ENCODE data around the gene MEAK7. TPM values are rescaled to one million over a fixed set of nuclear protein-coding genes. Genes with fewer than 3 reads are reported as not detected.

MEAK7 gene
- total RNA-seq, 2 donors from 2014 or later = 6.7 to 11.2 TPM

- ATAC-seq = no peak
- H3K27me3 ChIP-seq = no peaks in the 10 kb centered on the region
- WGBS, 2 donors = 77 to 79% methylated on average over 6 to 7 of the region's 7 CpGs
- H3K4me1 ChIP-seq = no peaks in the 10 kb centered on the region
- H3K27ac ChIP-seq = no peak overlapping the region
- H3K4me3 ChIP-seq = no peak overlapping the region
- H3K9me3 ChIP-seq = no peaks in the 10 kb centered on the region
- H3K36me3 ChIP-seq (replicated peaks in 1 of 2; ENCODE audit: insufficient read depth in 1 of 2, low read depth in 2 of 2) = no peaks in the 10 kb centered on the region
- no peak for DNase-seq
- TF ChIP-seq, protein P1, sequence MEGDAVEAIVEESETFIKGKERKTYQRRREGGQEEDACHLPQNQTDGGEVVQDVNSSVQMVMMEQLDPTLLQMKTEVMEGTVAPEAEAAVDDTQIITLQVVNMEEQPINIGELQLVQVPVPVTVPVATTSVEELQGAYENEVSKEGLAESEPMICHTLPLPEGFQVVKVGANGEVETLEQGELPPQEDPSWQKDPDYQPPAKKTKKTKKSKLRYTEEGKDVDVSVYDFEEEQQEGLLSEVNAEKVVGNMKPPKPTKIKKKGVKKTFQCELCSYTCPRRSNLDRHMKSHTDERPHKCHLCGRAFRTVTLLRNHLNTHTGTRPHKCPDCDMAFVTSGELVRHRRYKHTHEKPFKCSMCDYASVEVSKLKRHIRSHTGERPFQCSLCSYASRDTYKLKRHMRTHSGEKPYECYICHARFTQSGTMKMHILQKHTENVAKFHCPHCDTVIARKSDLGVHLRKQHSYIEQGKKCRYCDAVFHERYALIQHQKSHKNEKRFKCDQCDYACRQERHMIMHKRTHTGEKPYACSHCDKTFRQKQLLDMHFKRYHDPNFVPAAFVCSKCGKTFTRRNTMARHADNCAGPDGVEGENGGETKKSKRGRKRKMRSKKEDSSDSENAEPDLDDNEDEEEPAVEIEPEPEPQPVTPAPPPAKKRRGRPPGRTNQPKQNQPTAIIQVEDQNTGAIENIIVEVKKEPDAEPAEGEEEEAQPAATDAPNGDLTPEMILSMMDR (IDR thresholded peaks at IDR 0.05) = no peak
- TF ChIP-seq POLR2A (IDR thresholded peaks at IDR 0.05) = no peak
- intact Hi-C loops (cut with DNase I) = no loop called here
Observed at GRCh38 chr16:84477661-84478060, 26.8 kb downstream of the MEAK7 start.

DNA sequence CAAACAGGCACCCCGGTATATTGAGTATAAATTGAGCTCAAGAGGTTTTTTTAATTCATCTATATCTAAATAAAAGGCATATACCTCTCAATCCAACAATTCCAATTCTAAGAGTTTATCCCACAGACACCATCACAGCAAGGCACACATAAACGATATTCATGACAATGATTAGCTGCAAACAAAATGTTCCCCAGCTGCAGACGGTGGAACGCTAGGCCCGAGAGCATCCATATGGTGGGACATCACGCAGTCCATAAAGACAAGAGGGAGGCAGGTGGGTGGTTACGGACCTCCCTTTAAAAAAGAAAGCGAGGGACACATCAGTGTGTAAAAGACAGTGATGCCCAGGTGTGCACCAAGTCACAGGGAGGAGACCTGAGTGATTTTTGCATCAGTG, 28.1 kb downstream of the MEAK7 start:
- Histone ChIP-seq H3K4me1 (no peaks in the 10 kb centered on the region), H3K36me3 (replicated peaks in 1 of 2; ENCODE audit: insufficient read depth in 1 of 2, low read depth in 2 of 2) (no peaks in the 10 kb centered on the region), H3K9me3 (no peaks in the 10 kb centered on the region), H3K27ac (no peak overlapping the region), H3K27me3 (no peaks in the 10 kb centered on the region), H3K4me3 (no peak overlapping the region)
- no peak for ATAC-seq
- intact Hi-C loops (cut with DNase I) = no loop called here
- no peak for DNase-seq
- TF ChIP-seq POLR2A (IDR thresholded peaks at IDR 0.05) = no peak
- TF ChIP-seq, protein P1 (IDR thresholded peaks at IDR 0.05) = no peak
- whole genome bisulfite sequencing, 2 donors = 92 to 94% methylated on average over 8 of the region's 8 CpGs

GRCh38 chr16:84475643-84476240, 28.7 kb downstream of the MEAK7 start:
- intact Hi-C loops (cut with DNase I) = no loop called here
- DNase-seq = no peak
- Histone ChIP-seq H3K27ac (no peak overlapping the region), H3K4me1 (no peaks in the 10 kb centered on the region), H3K9me3 (no peaks in the 10 kb centered on the region), H3K4me3 (no peak overlapping the region), H3K27me3 (no peaks in the 10 kb centered on the region), H3K36me3 (replicated peaks in 1 of 2; ENCODE audit: insufficient read depth in 1 of 2, low read depth in 2 of 2) (no peaks in the 10 kb centered on the region)
- ATAC-seq = no peak
- TF ChIP-seq POLR2A (IDR thresholded peaks at IDR 0.05) = no peak
- TF ChIP-seq, protein P1 (IDR thresholded peaks at IDR 0.05) = no peak
- WGBS, 2 donors = 79% methylated on average over 8 of the region's 8 CpGs

DNA sequence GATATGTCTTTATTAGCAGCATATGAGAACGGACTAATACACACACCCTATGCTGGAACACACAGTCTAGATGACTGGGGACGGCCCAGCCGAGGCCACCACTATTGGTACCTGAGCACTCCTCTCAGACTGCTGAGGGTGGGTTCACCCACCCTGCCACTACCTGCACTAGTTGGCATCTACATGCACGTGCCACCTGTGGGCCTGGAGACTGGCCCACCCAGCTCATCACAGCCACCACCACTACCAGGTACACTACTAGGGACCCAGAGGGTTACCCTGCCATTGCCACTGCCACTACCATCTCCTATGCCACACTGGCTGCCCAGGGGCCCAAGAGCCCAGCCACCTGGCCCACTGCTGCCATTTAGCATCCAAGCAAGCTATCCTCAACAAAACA, 32.5 kb downstream of the MEAK7 start:
- DNase-seq = no peak

More for the DNA sequence above, 32.5 kb downstream of the MEAK7 start:
- ATAC-seq = no peak
- no peak overlapping the region for H3K4me3 ChIP-seq
- 94 to 100% methylated on average over 3 to 4 of the region's 4 CpGs for WGBS, 2 donors
- no peaks in the 10 kb centered on the region for H3K4me1 ChIP-seq
- no peak overlapping the region for H3K27ac ChIP-seq
- intact Hi-C loops (cut with DNase I) = no loop called here
- peaks cover 0 to 5% (median 0%) of the 10 kb centered on the region in 3 donors for H3K9me3 ChIP-seq
- H3K27me3 ChIP-seq = no peaks in the 10 kb centered on the region
- no peaks in the 10 kb centered on the region for H3K36me3 ChIP-seq (replicated peaks in 1 of 2; ENCODE audit: insufficient read depth in 1 of 2, low read depth in 2 of 2)
- TF ChIP-seq, protein P1 (IDR thresholded peaks at IDR 0.05) = no peak
- no peak for TF ChIP-seq POLR2A (IDR thresholded peaks at IDR 0.05)

Data from body of pancreas (tissue), 4 donors.